CD14-positive monocyte (primary cell): ENCODE results near the gene PAPOLA. TPM values are rescaled to one million over a fixed set of nuclear protein-coding genes. Genes with fewer than 3 reads are reported as not detected.

Experiments used
- DNase-seq, 3 donors: peaks; one replicate each; pipeline ENCODE4 v3.0.0-alpha.2; 2011 to 2022
- H2AFZ ChIP-seq: 2 replicates; pipeline ENCODE4 v1.6.0; 2012; ENCODE audit warnings: mild to moderate bottlenecking, low read depth, low read length, inconsistent platforms; ENCODE audit not compliant: insufficient read depth, poor library complexity, severe bottlenecking
- H3K27ac ChIP-seq, 2 donors: 1 replicate in 1 of 2; 2 replicates in 1 of 2; pipeline ENCODE4 v1.5.1; 2012 to 2013; ENCODE audit warnings: low read length in 2 of 2, control low read depth in 1 of 2, inconsistent platforms in 1 of 2, low read depth in 1 of 2, mild to moderate bottlenecking in 1 of 2
- H3K27me3 ChIP-seq, 2 donors: one replicate each; pipeline versions ENCODE4 v1.6.0 to v1.6.1; 2011 to 2013; ENCODE audit warnings: low read length in 2 of 2; ENCODE audit not compliant: control insufficient read depth in 2 of 2, insufficient read depth in 2 of 2
- H3K36me3 ChIP-seq, 2 donors: replicated peaks in 1 of 2; 1 replicate in 1 of 2; 2 replicates in 1 of 2; pipeline versions ENCODE4 v1.5.1 to v1.6.1; 2012 to 2013; ENCODE audit warnings: low read length in 2 of 2, control low read depth in 1 of 2, inconsistent platforms in 1 of 2, mild to moderate bottlenecking in 1 of 2; ENCODE audit not compliant: insufficient read depth in 2 of 2, control insufficient read depth in 1 of 2
- H3K4me1 ChIP-seq, 2 donors: 1 replicate in 1 of 2; 2 replicates in 1 of 2; pipeline versions ENCODE4 v1.5.1 to v1.6.1; 2012 to 2013; ENCODE audit warnings: low read length in 2 of 2, control low read depth in 1 of 2, inconsistent platforms in 1 of 2, mild to moderate bottlenecking in 1 of 2, moderate library complexity in 1 of 2; ENCODE audit not compliant: insufficient read depth in 2 of 2, control insufficient read depth in 1 of 2
- H3K4me2 ChIP-seq: replicated peaks from 2 replicates; pipeline ENCODE3; 2012; ENCODE audit warnings: low read length, moderate library complexity, mild to moderate bottlenecking; ENCODE audit not compliant: poor library complexity, severe bottlenecking; ENCODE audit errors: extremely low read depth
- H3K4me3 ChIP-seq, 3 experiments: fragments of 200-600 bp in 1 of 3; sonication (generic) in 1 of 3; replicated peaks in 1 of 3; 1 replicate in 2 of 3; 2 replicates in 1 of 3; pipeline ENCODE4 v1.5.1; 2011 to 2013; ENCODE audit warnings: low read length in 3 of 3, mild to moderate bottlenecking in 3 of 3, control low read depth in 2 of 3, low read depth in 2 of 3, inconsistent platforms in 1 of 3, moderate library complexity in 1 of 3
- H3K79me2 ChIP-seq: 2 replicates; pipeline ENCODE4 v1.6.0; 2012; ENCODE audit warnings: mild to moderate bottlenecking, control low read depth, inconsistent platforms, low read length, moderate library complexity; ENCODE audit not compliant: insufficient read depth
- H3K9ac ChIP-seq: 2 replicates; pipeline ENCODE4 v1.6.0; 2017; ENCODE audit warnings: low read length, mild to moderate bottlenecking; ENCODE audit not compliant: insufficient read depth, poor library complexity, severe bottlenecking
- H3K9me3 ChIP-seq, 2 donors: replicated peaks in 1 of 2; 1 replicate in 1 of 2; 2 replicates in 1 of 2; pipeline versions ENCODE4 v1.5.1 to v1.6.1; 2012 to 2013; ENCODE audit warnings: low read length in 2 of 2, control low read depth in 1 of 2; ENCODE audit not compliant: control insufficient read depth in 1 of 2, insufficient read depth in 1 of 2
- H4K20me1 ChIP-seq: 2 replicates; pipeline ENCODE4 v1.6.0; 2012; ENCODE audit warnings: mild to moderate bottlenecking, low read length, control low read depth, moderate library complexity; ENCODE audit not compliant: insufficient read depth
- H3K27ac Mint-ChIP-seq, 7 donors: one replicate each; pipeline ENCODE4 v1.8.0; 2020; ENCODE audit warnings: mild to moderate bottlenecking in 7 of 7, mixed read lengths in 7 of 7, moderate library complexity in 6 of 7, inconsistent platforms in 2 of 7
- H3K27me3 Mint-ChIP-seq, 3 donors: one replicate each; pipeline ENCODE4 v1.8.0; 2021 to 2022; ENCODE audit warnings: low read depth in 3 of 3, mild to moderate bottlenecking in 3 of 3, mixed read lengths in 3 of 3, moderate library complexity in 3 of 3, inconsistent platforms in 1 of 3
- H3K36me3 Mint-ChIP-seq, 2 donors: one replicate each; pipeline ENCODE4 v1.8.0; 2020; ENCODE audit warnings: mixed read lengths in 2 of 2, inconsistent platforms in 1 of 2, mild to moderate bottlenecking in 1 of 2
- H3K4me1 Mint-ChIP-seq: one replicate; pipeline ENCODE4 v1.8.0; 2020; ENCODE audit warnings: mild to moderate bottlenecking, mixed read lengths
- H3K4me3 Mint-ChIP-seq, 2 donors: one replicate each; pipeline ENCODE4 v1.8.0; 2020; ENCODE audit warnings: mild to moderate bottlenecking in 2 of 2, mixed read lengths in 2 of 2, moderate library complexity in 1 of 2
- H3K9me3 Mint-ChIP-seq, 7 donors: one replicate each; pipeline ENCODE4 v1.8.0; 2020 to 2022; ENCODE audit warnings: mixed read lengths in 7 of 7, mild to moderate bottlenecking in 6 of 7, moderate library complexity in 6 of 7, inconsistent platforms in 2 of 7
- WGBS: methylation state at CpG from one replicate; pipeline ENCODE4 v1.1.5; 2013; ENCODE audit warnings: missing lambda C conversion rate; ENCODE audit not compliant: insufficient coverage; 5-methylcytosine and 5-hydroxymethylcytosine counted together
- intact Hi-C, 2 donors: fragments of 100-400 bp; cut with micrococcal nuclease; formaldehyde crosslinking; loops; one replicate each; pipeline versions ENCODE4 v1.15.0 to v1.15.1; 2023
- polyA plus RNA-seq, 3 donors: library from polyadenylated mRNA; depleted of rRNA in 1 of 3; unstranded in 2 of 3; stranded (reverse) in 1 of 3; fragments of 300-500 nt in 2 of 3; fragments of >200 nt in 1 of 3; fragmentation: Illumina TruSeq in 2 of 3; gene quantifications; 1 replicate in 2 of 3; 2 replicates in 1 of 3; pipeline ENCODE4 v1.2.3, GENCODE V29; 2012 to 2021
- TF ChIP-seq, protein P1 (sequence below): fragments of 200-600 bp; IDR thresholded peaks from one replicate; pipeline ENCODE4 v1.8.0; 2022; ENCODE audit warnings: antibody characterized with exemption, mild to moderate bottlenecking

The PAPOLA gene
- polyA plus RNA-seq, 3 donors = 57.9 to 87.5 (median 80.3) TPM

DNA sequence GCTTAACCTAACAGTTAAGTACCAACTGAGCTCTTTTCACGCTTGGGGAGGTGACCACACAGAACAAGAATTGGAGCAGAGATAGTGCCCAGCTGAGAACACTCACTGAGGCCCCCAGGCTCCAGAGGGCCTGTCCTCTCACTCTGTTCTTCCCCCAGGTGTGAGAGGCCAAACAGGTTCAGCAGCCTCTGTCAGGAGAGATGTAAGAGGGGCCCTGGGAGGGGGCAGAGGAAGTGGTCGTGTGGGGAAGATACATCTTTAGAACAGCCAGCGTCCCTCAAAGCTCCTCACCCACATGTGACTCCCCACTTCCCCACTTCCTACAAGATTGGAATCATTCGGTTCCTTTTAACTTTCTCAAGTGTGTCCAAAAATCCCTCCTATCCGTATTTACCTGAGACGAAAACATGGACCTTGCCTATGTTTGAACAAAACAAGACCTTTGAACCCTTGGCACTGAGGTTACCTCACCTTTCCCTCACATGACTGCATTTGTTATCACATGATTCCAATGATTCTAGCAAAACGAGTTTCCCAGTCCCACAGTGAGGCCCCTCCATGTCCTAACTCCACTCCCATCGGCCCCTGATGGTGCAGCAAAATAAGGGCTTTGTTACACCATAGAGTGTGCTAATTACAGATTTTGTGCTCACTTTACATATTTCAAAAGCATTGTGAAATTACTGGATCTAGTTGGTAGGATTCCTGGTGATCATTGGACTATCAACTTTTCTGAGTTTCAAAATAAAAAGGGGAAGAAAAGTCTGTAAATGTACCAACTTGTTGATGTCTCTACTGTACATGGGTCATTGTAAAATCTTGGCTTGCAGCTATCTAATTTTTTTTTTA lies 40.0 kb upstream of the PAPOLA start:
- H3K4me3 Mint-ChIP-seq = no peak overlapping the region
- Histone ChIP-seq H3K4me2 (no peak overlapping the region), H3K79me2 (no peaks in the 10 kb centered on the region), H3K4me1 (no peaks in the 10 kb centered on the region), H4K20me1 (no peaks in the 10 kb centered on the region), H3K4me3 (no peak overlapping the region), H3K9me3 (no peaks in the 10 kb centered on the region), H3K27ac (no peak overlapping the region), H3K27me3 (no peaks in the 10 kb centered on the region), H3K9ac (no peak overlapping the region), H3K36me3 (no peaks in the 10 kb centered on the region), H2AFZ (no peak overlapping the region)
- peaks cover 2% of the 10 kb centered on the region for H3K4me1 Mint-ChIP-seq
- intact Hi-C loops = no loop called here
- H3K27me3 Mint-ChIP-seq = peaks cover 3 to 12% (median 4%) of the 10 kb centered on the region in 3 donors
- DNase-seq = no peak
- H3K9me3 Mint-ChIP-seq = peaks cover 0 to 1% (median 0%) of the 10 kb centered on the region in 7 donors
- TF ChIP-seq, protein P1, sequence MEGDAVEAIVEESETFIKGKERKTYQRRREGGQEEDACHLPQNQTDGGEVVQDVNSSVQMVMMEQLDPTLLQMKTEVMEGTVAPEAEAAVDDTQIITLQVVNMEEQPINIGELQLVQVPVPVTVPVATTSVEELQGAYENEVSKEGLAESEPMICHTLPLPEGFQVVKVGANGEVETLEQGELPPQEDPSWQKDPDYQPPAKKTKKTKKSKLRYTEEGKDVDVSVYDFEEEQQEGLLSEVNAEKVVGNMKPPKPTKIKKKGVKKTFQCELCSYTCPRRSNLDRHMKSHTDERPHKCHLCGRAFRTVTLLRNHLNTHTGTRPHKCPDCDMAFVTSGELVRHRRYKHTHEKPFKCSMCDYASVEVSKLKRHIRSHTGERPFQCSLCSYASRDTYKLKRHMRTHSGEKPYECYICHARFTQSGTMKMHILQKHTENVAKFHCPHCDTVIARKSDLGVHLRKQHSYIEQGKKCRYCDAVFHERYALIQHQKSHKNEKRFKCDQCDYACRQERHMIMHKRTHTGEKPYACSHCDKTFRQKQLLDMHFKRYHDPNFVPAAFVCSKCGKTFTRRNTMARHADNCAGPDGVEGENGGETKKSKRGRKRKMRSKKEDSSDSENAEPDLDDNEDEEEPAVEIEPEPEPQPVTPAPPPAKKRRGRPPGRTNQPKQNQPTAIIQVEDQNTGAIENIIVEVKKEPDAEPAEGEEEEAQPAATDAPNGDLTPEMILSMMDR = no peak
- no peak overlapping the region for H3K27ac Mint-ChIP-seq
- WGBS = 57% methylated on average over 5 of the region's 8 CpGs
- H3K36me3 Mint-ChIP-seq = no peaks in the 10 kb centered on the region

DNA sequence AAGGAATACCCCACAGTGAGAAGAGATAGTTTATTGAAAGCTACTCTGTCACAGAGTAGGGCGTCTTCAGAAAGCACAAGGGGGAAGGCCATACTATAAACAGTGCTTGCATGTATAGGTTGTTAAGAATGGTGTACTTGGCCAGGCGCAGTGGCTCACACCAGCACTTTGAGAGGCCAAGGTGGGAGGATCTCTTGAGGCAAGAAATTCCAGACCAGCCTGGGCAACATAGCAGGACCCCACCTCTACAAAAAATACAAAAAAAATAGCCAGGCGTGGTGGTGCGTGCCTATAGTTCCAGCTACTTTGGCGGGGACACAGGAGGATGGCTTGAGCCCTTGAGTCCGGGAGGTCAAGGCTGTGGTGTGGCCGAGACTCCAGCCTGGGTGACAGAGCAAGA lies 38.0 kb upstream of the PAPOLA start:
- no peaks in the 10 kb centered on the region for H4K20me1 ChIP-seq
- WGBS = 80% methylated on average over 1 of the region's 7 CpGs
- TF ChIP-seq, protein P1 = no peak
- H3K36me3 ChIP-seq = no peaks in the 10 kb centered on the region
- H3K9me3 ChIP-seq = no peaks in the 10 kb centered on the region
- intact Hi-C loops = no loop called here
- no peak overlapping the region for H3K4me2 ChIP-seq
- H3K27me3 Mint-ChIP-seq = peaks cover 6 to 12% (median 8%) of the 10 kb centered on the region in 3 donors
- no peaks in the 10 kb centered on the region for H3K79me2 ChIP-seq
- DNase-seq = no peak
- H3K9ac ChIP-seq = no peak overlapping the region
- peaks cover 0 to 1% (median 0%) of the 10 kb centered on the region in 7 donors for H3K9me3 Mint-ChIP-seq
- no peak overlapping the region for H3K27ac ChIP-seq
- H3K27ac Mint-ChIP-seq = no peak overlapping the region
- peaks cover 2% of the 10 kb centered on the region for H3K4me1 Mint-ChIP-seq
- no peak overlapping the region for H3K4me3 ChIP-seq
- no peaks in the 10 kb centered on the region for H3K4me1 ChIP-seq
- H3K4me3 Mint-ChIP-seq = no peak overlapping the region
- no peaks in the 10 kb centered on the region for H3K27me3 ChIP-seq
- no peak overlapping the region for H2AFZ ChIP-seq
- no peaks in the 10 kb centered on the region for H3K36me3 Mint-ChIP-seq
